ENCODE results near the gene PLEKHN1.

Gene PLEKHN1

GRCh38 chr1:966135-966703 lies at the start of gene PLEKHN1:
Gene PLEKHN1 (plus strand): TSS chr1:966482. CDS start chr1:966532, 50 bp downstream.
- peak within 1 kb of the TSS; percentile 78 for H3K4me3 ChIP-seq (ENCODE audit: low read depth, low read length)
- TF ChIP-seq, protein P1, sequence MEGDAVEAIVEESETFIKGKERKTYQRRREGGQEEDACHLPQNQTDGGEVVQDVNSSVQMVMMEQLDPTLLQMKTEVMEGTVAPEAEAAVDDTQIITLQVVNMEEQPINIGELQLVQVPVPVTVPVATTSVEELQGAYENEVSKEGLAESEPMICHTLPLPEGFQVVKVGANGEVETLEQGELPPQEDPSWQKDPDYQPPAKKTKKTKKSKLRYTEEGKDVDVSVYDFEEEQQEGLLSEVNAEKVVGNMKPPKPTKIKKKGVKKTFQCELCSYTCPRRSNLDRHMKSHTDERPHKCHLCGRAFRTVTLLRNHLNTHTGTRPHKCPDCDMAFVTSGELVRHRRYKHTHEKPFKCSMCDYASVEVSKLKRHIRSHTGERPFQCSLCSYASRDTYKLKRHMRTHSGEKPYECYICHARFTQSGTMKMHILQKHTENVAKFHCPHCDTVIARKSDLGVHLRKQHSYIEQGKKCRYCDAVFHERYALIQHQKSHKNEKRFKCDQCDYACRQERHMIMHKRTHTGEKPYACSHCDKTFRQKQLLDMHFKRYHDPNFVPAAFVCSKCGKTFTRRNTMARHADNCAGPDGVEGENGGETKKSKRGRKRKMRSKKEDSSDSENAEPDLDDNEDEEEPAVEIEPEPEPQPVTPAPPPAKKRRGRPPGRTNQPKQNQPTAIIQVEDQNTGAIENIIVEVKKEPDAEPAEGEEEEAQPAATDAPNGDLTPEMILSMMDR (IDR thresholded peaks at IDR 0.05; ENCODE audit: insufficient read depth, low read depth, low read length, missing control alignments) = no peak
- DNase-seq (ENCODE audit: low read depth) = no peak

- H3K4me3 ChIP-seq (ENCODE audit: low read depth, low read length) = no peak overlapping the region
- no peak for DNase-seq (ENCODE audit: low read depth)
- TF ChIP-seq, protein P1 (IDR thresholded peaks at IDR 0.05; ENCODE audit: insufficient read depth, low read depth, low read length, missing control alignments) = no peak
Observed at GRCh38 chr1:917076-917459, 49.2 kb upstream of the PLEKHN1 start.

- no peak overlapping the region for H3K4me3 ChIP-seq (ENCODE audit: low read depth, low read length)
- no peak for DNase-seq (ENCODE audit: low read depth)
- TF ChIP-seq, protein P1 (IDR thresholded peaks at IDR 0.05; ENCODE audit: insufficient read depth, low read depth, low read length, missing control alignments) = no peak
Observed at GRCh38 chr1:917466-918091, 48.7 kb upstream of the PLEKHN1 start.

GRCh38 chr1:918353-918752 lies 47.9 kb upstream of the PLEKHN1 start:
- no peak overlapping the region for H3K4me3 ChIP-seq (ENCODE audit: low read depth, low read length)
- TF ChIP-seq, protein P1 (IDR thresholded peaks at IDR 0.05; ENCODE audit: insufficient read depth, low read depth, low read length, missing control alignments) = no peak
- no peak for DNase-seq (ENCODE audit: low read depth)

DNA sequence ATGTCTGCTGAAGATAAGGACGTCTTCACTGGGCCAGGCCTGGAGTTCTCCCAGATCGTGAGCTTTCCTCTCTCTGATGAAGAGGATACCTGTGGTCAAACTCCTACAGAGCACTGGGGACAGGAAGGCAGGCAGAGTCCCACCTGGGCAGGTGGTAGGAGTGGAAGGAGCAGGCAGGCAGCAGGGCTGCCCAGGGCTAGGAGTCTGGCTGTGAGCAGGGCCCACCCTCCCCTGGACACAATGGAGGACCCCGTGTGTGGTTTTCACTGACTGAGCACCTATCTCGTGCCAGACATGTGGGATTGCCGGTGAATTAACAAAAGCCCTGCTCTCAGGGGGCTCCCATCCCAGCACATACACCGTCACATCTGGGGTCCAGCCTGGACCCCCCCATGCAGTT lies 47.4 kb upstream of the PLEKHN1 start:
- no peak overlapping the region for H3K4me3 ChIP-seq (ENCODE audit: low read depth, low read length)
- DNase-seq (ENCODE audit: low read depth) = no peak
- TF ChIP-seq, protein P1 (IDR thresholded peaks at IDR 0.05; ENCODE audit: insufficient read depth, low read depth, low read length, missing control alignments) = no peak

DNA sequence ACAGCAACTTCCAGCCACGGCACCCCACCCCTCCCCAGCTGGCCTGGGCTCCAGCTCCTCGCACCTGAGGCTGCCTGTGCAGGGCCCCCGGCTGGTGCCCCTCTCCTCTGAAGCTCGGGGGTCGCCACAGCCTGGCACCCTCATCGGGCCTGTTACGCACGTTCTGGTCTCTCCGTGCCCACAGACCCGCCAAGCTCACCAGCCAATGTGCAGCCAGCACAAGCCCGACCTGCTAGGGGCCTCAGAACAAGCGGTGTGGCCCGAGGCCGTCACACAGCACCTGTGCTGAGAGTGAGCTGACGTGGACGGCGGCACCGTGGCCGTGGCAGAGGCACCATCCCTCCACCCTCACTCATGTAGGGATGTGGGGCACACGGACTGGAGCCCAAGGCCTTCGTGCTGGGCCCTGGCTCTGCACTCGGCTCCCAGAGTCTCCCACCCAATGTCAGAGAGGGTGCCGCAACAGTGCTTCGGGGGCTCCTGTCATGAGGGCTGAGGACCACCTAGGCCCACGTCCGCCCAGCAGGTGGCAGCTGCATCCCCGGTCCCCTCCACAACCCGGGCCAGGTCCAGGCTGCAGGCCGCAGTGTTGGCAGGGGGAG lies 46.9 kb upstream of the PLEKHN1 start:
- TF ChIP-seq, protein P1 (IDR thresholded peaks at IDR 0.05; ENCODE audit: insufficient read depth, low read depth, low read length, missing control alignments) = no peak
- no peak for DNase-seq (ENCODE audit: low read depth)
- H3K4me3 ChIP-seq (ENCODE audit: low read depth, low read length) = no peak overlapping the region
